Stimulated activated CD4-positive, alpha-beta T cell treated with anti-CD3 and anti-CD28 coated beads, Interleukin-12 subunit alpha, Interleukin-12 subunit beta, amount 100 ng/mL, for 4 hours (primary cell): ENCODE measurements around the gene EPHB2.

Source experiments
- DNase-seq: peaks from one replicate; pipeline ENCODE4 v3.0.0-alpha.2; 2020

The EPHB2 gene

GRCh38 chr1:22865736-22866135 is 155.1 kb downstream of the EPHB2 start:
- no peak for DNase-seq

GRCh38 chr1:22866868-22867267 is 156.2 kb downstream of the EPHB2 start:
- DNase-seq = no peak

- no peak for DNase-seq
Measured at GRCh38 chr1:22868331-22868730, 157.7 kb downstream of the EPHB2 start.

- no peak for DNase-seq
Measured at GRCh38 chr1:22869325-22869724, 158.7 kb downstream of the EPHB2 start.

- DNase-seq = no peak
Measured at GRCh38 chr1:22870201-22870871, 159.7 kb downstream of the EPHB2 start.

- DNase-seq = no peak
Measured at GRCh38 chr1:22872981-22873664, 162.5 kb downstream of the EPHB2 start.

- no peak for DNase-seq
Measured at GRCh38 chr1:22874785-22875184, 164.1 kb downstream of the EPHB2 start.

GRCh38 chr1:22875241-22875640 is 164.6 kb downstream of the EPHB2 start:
- DNase-seq = no peak

GRCh38 chr1:22875841-22876240 is 165.2 kb downstream of the EPHB2 start:
- no peak for DNase-seq

GRCh38 chr1:22876359-22877111 is 165.9 kb downstream of the EPHB2 start:
- no peak for DNase-seq

GRCh38 chr1:22877112-22877915 is 166.7 kb downstream of the EPHB2 start:
- no peak for DNase-seq

GRCh38 chr1:22877980-22878379 is 167.3 kb downstream of the EPHB2 start:
- DNase-seq = no peak

- DNase-seq = no peak
Measured at GRCh38 chr1:22878626-22879025, 168.0 kb downstream of the EPHB2 start.

- no peak for DNase-seq
Measured at GRCh38 chr1:22879445-22879844, 168.8 kb downstream of the EPHB2 start.

- no peak for DNase-seq
Measured at GRCh38 chr1:22880174-22880601, 169.5 kb downstream of the EPHB2 start.

GRCh38 chr1:22883406-22883805 is 172.8 kb downstream of the EPHB2 start:
- DNase-seq = no peak

- no peak for DNase-seq
Measured at GRCh38 chr1:22884806-22885530, 174.3 kb downstream of the EPHB2 start.

GRCh38 chr1:22886211-22886610 is 175.6 kb downstream of the EPHB2 start:
- DNase-seq = no peak

GRCh38 chr1:22887491-22887890 is 176.9 kb downstream of the EPHB2 start:
- no peak for DNase-seq

GRCh38 chr1:22888320-22889075 is 177.9 kb downstream of the EPHB2 start:
- DNase-seq = no peak

GRCh38 chr1:22889213-22889827 is 178.7 kb downstream of the EPHB2 start:
- no peak for DNase-seq
